HG03139 (cell line): ENCODE results near the gene GCNA.
"Not testable (repeated sequence)": the region's sequence is repeated elsewhere in the genome, so short reads cannot be mapped to it uniquely, and the experiment has no call there.

Source experiments
- ATAC-seq: cut with Tn5 transposase; IDR thresholded peaks from one replicate; pipeline ENCODE4 v1.9.1; 2021; ENCODE audit not compliant: unreplicated experiment

The GCNA gene

GRCh38 chrX:71556036-71556435, 22.2 kb upstream of the GCNA start:
- no peak for ATAC-seq

- no peak for ATAC-seq
Measured at GRCh38 chrX:71558920-71559319, 19.3 kb upstream of the GCNA start.

- ATAC-seq, result not testable (repeated sequence)
Measured at GRCh38 chrX:71559773-71560172, 18.5 kb upstream of the GCNA start.

- ATAC-seq, result no peak
Measured at GRCh38 chrX:71563921-71564320, 14.3 kb upstream of the GCNA start.

GRCh38 chrX:71565474-71566041, 12.7 kb upstream of the GCNA start:
- no peak for ATAC-seq

GRCh38 chrX:71571390-71571789, 6.8 kb upstream of the GCNA start:
- ATAC-seq, result not testable (repeated sequence)

GRCh38 chrX:71573590-71573989, 4.6 kb upstream of the GCNA start:
- no peak for ATAC-seq

GRCh38 chrX:71577682-71578081, 555 bp upstream of the GCNA start:
- no peak for ATAC-seq

- ATAC-seq, result no peak
Measured at GRCh38 chrX:71579136-71579989, 1.1 kb downstream of the GCNA start.

- no peak for ATAC-seq
Measured at GRCh38 chrX:71579990-71580380, 1.7 kb downstream of the GCNA start.

- no peak for ATAC-seq
Measured at GRCh38 chrX:71581210-71581609, 3.0 kb downstream of the GCNA start.

GRCh38 chrX:71586929-71587328, 8.7 kb downstream of the GCNA start:
- ATAC-seq, result no peak

- not testable (repeated sequence) for ATAC-seq
Measured at GRCh38 chrX:71593210-71593609, 15.0 kb downstream of the GCNA start.

GRCh38 chrX:71599965-71600364, 21.7 kb downstream of the GCNA start:
- no peak for ATAC-seq

GRCh38 chrX:71603618-71604017, 25.4 kb downstream of the GCNA start:
- no peak for ATAC-seq

GRCh38 chrX:71604141-71604540, 25.9 kb downstream of the GCNA start:
- no peak for ATAC-seq

- no peak for ATAC-seq
Measured at GRCh38 chrX:71604796-71605568, 26.7 kb downstream of the GCNA start.

GRCh38 chrX:71606536-71607216, 28.4 kb downstream of the GCNA start:
- ATAC-seq, result no peak

GRCh38 chrX:71607488-71607887, 29.3 kb downstream of the GCNA start:
- ATAC-seq, result no peak

GRCh38 chrX:71609095-71609750, 31.0 kb downstream of the GCNA start:
- ATAC-seq, result no peak

GRCh38 chrX:71611736-71612135, 33.5 kb downstream of the GCNA start:
- ATAC-seq, result not testable (repeated sequence)
